ENCODE measurements around the gene HLA-DQB1.
"Not testable (repeated sequence)": the region's sequence is repeated elsewhere in the genome, so short reads cannot be mapped to it uniquely, and the experiment has no call there.

HLA-DQB1 gene

DNA sequence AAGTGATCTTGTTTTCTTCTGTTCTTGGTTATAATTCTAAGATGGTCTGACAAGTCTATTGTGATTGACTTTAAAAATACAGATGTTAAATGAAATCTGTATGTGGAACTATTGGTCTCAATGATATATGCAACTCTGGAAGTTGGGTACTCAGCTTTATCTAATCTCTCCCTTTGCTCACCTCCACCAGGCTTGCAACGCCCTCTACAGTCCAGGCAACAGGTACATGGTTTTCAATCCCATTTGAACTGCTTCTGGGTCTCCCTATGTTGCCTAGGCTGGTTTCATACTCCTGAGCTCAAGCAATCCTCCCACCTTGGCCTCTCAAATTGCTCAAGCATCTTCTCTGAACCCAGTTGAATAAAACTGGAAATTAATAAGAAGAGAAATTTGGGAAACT is 25.6 kb upstream of the HLA-DQB1 start:
- H3K27ac ChIP-seq = no peak overlapping the region
- DNase-seq (ENCODE audit: low spot score) = no peak
- no peak overlapping the region for H3K4me3 ChIP-seq
- TF ChIP-seq, protein P1, sequence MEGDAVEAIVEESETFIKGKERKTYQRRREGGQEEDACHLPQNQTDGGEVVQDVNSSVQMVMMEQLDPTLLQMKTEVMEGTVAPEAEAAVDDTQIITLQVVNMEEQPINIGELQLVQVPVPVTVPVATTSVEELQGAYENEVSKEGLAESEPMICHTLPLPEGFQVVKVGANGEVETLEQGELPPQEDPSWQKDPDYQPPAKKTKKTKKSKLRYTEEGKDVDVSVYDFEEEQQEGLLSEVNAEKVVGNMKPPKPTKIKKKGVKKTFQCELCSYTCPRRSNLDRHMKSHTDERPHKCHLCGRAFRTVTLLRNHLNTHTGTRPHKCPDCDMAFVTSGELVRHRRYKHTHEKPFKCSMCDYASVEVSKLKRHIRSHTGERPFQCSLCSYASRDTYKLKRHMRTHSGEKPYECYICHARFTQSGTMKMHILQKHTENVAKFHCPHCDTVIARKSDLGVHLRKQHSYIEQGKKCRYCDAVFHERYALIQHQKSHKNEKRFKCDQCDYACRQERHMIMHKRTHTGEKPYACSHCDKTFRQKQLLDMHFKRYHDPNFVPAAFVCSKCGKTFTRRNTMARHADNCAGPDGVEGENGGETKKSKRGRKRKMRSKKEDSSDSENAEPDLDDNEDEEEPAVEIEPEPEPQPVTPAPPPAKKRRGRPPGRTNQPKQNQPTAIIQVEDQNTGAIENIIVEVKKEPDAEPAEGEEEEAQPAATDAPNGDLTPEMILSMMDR (IDR thresholded peaks at IDR 0.05) = no peak

DNA sequence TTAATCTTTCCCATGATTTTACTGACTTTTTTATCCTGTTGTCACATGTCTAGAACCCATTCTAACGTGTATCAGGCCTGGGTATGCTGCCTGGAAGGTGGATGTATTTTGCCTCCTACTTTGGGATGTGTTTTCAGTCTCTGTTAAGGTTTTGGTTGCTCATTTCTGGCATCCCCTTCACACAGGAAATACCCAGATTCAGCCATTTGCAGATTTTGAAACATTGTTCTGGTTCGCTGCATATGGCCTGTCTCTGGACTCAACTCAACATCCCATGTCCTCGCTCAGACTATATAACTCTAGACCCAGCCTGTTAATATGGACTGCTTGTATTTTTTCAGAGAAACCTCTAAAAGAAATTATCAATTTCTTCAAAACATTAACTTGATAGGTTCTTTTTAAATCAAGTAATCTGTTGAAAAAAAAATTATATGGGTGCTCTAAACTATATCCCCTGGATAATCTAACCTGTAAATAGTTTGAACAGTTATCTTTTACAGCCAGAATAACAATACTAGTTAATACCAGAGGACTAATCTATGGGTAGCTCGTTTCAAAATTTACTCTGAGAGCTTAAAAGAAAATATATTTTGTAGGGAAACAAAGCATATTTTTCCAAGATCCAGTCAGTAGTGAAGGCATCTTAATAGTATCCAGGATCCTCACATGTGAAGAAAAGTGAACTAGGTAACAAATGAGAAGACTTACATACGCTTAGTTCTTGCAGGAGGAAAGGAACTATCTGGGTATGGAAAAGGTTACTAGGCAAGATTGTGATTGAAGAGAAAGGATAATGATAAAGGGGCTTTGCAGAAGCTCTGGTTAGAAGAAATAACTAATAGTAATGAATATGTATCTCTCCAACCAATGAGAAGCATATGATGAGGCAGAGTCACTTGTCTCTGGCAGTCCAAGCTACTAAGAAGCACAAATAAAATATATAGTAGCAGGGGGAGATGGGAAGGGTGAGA is 23.4 kb upstream of the HLA-DQB1 start:
- TF ChIP-seq, protein P1 (IDR thresholded peaks at IDR 0.05) = no peak
- H3K4me3 ChIP-seq = no peak overlapping the region
- DNase-seq (ENCODE audit: low spot score) = no peak
- H3K27ac ChIP-seq = no peak overlapping the region

DNA sequence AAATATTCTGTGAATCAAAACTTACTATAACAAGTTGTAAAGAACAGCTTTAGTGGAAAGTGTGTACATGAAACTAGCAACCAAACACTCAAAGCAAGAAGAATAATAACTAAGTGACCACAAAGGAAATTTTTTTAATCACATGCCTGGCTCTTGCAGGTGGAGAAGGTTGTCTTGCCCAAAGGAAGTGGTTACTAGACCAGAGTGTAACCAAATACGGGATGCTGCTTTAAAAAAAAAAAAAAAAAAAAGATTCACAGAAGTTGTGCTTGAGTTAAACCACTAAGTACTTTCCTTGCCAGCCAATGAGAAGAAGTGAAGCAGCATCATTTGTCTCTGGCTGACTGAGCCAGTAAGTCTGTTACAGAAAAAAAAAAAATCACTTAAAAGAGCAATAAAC is 19.1 kb upstream of the HLA-DQB1 start:
- DNase-seq (ENCODE audit: low spot score) = no peak
- TF ChIP-seq, protein P1 (IDR thresholded peaks at IDR 0.05) = no peak
- Histone ChIP-seq H3K27ac (no peak overlapping the region), H3K4me3 (no peak overlapping the region)

DNA sequence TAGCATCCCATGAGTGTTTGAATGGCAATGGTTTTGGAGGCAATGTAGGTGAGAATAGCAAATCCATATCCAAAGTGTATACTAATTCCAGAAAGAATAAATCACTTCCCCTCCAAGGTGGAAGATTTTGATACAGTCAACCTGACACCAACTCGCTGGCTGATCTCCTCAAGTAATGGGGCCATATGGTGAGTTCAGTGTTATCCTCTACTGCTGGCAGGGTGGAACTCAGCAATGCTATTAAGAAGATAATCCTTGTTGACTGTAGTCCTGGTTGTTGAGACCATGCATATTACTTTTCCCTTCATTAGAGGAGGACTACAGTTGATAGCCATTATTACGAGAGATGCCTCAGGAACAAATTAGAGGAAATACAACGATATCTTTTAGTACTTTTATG is 17.8 kb upstream of the HLA-DQB1 start:
- TF ChIP-seq, protein P1 (IDR thresholded peaks at IDR 0.05) = no peak
- Histone ChIP-seq H3K4me3 (no peak overlapping the region), H3K27ac (no peak overlapping the region)
- no peak for DNase-seq (ENCODE audit: low spot score)

DNA sequence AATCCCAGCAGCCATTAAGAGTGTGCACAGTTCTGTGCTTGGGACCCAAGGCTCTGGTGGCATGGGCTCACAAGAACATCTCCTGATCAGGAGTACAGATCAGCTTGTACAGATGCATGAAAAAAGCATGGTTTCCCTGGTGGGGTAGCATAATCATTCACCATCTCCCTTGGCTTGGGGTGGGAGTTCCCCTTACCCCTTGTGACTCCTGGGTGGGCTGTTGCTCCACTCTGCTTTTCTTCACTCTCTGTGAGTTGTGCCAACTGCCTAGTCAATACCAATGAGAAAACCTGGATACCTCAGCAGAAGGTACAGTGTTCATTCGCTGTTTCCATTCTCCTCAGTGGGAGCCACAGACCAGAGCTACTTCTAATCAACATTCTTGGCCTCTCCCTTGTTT is 13.6 kb upstream of the HLA-DQB1 start:
- no peak for DNase-seq (ENCODE audit: low spot score)
- H3K4me3 ChIP-seq = no peak overlapping the region
- H3K27ac ChIP-seq = no peak overlapping the region
- TF ChIP-seq, protein P1 (IDR thresholded peaks at IDR 0.05) = no peak

DNA sequence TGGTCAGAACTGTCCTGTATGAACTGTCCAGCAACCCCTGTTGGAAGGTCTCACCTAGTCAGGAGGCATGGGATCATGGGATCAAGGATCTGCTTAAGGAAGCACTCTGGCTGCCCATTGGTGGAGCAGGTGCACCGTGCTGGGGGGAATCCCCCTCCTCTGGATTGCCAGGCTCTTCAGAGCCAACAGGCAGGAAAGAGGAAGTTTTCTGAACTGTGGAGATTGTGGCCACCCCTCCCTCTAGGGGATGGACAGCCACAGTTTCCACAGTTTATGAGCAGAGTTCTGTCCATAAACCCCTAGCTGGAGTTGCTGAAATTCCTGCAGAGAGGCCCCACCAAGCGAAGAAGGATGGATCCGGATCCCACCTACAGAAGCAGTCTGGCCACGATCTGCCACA is 13.0 kb upstream of the HLA-DQB1 start:
- no peak overlapping the region for H3K27ac ChIP-seq
- DNase-seq (ENCODE audit: low spot score) = no peak
- TF ChIP-seq, protein P1 (IDR thresholded peaks at IDR 0.05) = no peak
- H3K4me3 ChIP-seq = no peak overlapping the region

DNA sequence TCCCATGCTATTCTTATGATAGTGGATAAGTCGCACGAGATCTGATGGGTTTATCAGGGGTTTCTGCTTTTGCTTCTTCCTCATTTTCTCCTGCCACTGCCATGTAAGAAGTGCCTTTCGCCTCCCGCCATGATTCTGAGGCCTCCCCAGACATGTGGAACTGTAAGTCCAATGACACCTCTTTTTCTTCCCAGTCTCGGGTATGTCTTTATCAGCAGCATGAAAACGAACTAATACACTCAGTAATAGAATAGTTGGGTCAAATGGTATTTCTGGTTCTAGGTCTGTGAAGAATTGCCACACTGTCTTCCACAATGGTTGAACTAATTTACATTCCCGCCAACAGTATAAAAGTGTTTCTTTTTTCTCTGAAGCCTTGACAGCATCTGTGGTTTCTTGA is 7.7 kb upstream of the HLA-DQB1 start:
- H3K27ac ChIP-seq; H3K4me3 ChIP-seq; DNase-seq (ENCODE audit: low spot score): not testable (repeated sequence)

DNA sequence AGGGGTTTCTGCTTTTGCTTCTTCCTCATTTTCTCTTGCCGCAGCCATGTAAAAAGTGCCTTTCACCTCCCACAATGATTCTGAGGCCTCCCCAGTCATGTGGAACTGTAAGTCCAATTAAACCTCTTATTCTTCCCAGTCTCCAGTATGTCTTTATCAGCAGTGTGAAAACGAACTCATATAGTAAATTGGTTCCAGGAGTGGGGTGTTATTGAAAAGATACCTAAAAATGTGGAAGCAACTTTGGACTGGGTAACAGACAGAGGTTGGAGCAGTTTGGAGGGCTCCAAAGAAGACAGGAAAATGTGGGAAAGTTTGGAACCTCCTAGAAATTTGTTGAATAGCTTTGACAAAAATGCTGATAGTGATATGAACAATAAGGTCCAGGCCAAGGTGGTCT is 5.5 kb upstream of the HLA-DQB1 start:
- H3K4me3 ChIP-seq; DNase-seq (ENCODE audit: low spot score); H3K27ac ChIP-seq: not testable (repeated sequence)

All from coronary artery (tissue), 2 donors.